DMS53 treated with DMSO at 0.1 percent for 48 hours (cell line): ENCODE results near the gene MED31.
"Not testable (repeated sequence)": the region's sequence is repeated elsewhere in the genome, so short reads cannot be mapped to it uniquely, and the experiment has no call there.

Source experiments
- DNase-seq: peaks from one replicate; lab custom pipeline; 2025; ENCODE audit not compliant: unreplicated experiment; lab: John Stamatoyannopoulos, UW

MED31 gene

DNA sequence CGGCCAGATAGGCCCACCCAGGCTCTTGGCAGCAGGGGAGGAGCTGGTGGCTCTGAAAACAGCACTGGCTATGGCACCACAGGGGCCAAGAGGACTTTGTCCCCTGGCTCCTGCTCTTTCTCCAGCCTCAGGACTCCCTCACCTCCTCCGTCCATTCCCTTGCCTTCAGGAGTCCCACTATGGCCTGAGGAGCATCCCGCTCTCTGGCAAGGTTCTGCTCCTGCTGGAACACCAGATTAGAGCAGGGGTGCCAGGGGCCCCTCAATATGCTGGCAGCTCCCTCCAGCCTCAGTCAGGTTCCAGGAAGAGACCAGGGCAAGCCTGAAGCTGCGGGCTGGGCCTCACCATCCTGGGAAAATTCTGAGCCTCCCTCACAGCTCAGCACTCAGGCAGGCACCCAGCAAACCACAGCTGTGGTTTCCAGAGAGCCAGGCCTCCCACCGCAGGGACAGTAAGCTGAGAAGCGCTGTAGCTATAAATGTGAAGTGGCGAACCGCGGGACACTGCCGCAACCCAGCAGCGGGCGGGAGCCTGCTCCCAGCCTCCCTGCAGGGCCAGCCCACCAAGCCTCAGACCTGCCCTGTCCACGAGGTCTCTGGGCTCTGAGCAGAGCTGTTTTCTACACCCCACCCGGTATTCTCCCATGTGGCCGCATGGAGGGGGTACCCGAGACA lies 25.9 kb upstream of the MED31 start:
- no peak for DNase-seq

DNA sequence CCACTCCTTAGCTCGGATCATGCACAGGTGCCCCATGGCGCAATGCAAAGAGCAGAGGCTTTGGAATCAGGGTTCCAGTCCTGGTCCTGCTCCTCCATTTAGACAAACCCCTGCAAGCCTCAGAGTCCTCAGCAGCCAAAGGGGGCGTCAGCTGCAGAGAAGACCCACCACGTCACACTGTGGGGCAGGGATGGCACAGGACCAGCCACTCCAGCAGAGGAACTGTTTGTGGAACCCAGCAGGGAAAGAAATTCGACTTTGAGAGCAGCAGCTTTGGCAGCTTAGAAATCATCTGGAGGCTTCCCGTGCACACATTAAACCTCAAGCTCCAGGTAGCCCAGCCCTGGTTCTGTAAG lies 25.4 kb upstream of the MED31 start:
- DNase-seq: no peak

DNA sequence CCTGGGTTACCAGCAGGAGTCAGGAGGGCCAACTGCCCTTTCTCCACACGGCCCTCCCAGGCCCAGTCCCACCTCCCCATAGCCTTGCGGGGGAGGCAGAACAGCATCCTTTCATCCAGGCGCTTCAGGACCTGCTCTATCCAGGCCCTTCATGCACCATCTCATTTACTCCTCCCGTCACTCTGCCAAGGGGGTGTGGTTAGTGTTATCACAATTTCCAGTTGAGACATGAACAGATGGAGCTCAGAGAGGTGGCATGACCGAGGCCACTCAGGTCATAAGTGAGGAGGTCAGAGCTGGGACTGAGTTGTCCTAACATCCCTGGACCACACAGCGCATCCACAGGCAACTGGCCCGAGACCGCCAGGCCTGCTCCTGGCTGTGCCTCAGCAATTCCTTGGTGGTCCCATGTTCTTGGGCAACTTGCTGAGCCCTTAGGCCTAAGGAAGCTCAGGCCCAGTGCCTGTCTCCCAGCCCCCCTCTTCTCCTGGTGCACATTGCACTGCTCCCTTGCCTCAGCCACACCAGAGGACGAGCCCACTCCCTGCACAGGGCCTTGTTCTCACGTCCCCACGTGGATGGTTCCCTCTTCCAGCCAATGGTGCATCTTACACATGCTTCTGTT lies 23.9 kb upstream of the MED31 start:
- DNase-seq: no peak

DNA sequence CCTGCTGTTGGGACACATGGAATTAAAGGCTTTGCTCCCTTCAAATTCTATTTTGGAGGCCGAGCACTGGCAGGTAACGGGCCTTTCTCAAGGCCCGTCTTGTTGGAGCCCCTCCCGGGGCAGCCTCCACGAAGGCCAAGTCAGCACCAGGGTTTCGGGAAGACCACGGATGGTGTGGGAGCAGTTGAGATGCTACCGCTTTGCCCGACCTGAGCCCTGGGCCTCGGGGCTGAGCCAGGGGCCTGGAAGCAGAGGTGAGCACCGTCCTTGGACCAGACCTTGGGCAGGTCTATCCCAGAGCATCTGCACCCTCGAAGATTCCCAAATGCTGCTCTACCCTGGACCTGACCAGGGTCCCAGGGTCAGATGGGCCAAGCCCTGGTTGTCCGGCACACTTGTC lies 23.2 kb upstream of the MED31 start:
- DNase-seq: no peak

DNA sequence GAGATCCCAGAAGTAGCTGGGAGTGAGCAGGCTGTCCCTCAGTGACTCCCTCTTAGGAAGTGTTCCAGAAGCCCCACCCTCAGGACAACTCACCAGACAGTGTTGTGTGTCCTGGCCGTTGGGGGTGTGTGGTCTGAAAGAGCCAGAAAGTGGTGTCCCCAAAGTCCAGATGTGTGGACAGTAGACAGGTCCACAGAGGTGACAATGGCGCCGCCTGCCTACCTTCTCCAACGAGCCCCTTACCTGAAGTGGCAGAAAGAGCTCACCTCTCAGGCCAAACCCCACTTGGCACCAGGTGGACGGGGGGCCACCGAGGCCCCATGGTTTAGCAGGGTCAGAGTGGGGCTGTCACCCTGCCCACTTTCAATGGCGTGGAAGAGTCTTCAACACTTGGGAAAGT lies 20.0 kb upstream of the MED31 start:
- DNase-seq: no peak

DNA sequence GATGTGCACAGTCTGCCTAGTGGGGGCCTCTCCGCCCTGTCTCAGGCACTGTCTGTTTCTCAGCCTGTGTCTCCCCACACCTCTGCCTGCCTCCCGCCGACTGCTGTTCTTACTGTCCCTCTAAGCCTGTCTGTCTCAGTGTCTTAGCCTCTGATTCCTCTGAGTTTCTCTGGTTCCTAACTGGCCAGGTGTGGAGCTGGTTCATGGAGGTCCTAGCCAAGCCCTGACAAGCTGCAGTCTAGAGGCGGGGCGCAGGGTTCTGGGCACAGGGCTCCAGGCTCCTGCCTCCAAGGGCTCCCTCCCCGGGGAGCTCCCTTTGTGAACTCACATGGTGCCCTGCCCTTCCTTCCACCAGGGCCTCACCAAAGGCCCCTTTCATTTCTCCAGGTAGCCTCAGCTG lies 19.6 kb upstream of the MED31 start:
- DNase-seq: no peak

DNA sequence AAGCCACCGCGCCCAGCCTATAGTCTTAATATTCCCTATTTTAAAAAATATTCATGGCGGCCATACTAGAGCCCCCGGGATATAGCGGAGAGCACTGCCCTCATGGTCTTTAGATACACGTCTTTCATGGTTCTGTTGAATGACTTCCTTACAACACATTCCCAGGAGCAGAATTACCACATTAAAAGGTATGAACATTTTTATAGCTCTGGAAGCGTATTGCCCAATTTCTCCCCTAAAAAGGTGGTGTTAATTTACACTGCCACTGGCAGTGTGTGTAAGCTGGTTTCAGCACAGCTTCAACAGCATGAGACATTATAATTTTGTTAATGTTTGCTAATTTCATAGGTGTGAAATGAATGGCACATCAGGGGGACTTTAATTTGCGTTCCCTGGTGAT lies 19.2 kb upstream of the MED31 start:
- DNase-seq: no peak

DNA sequence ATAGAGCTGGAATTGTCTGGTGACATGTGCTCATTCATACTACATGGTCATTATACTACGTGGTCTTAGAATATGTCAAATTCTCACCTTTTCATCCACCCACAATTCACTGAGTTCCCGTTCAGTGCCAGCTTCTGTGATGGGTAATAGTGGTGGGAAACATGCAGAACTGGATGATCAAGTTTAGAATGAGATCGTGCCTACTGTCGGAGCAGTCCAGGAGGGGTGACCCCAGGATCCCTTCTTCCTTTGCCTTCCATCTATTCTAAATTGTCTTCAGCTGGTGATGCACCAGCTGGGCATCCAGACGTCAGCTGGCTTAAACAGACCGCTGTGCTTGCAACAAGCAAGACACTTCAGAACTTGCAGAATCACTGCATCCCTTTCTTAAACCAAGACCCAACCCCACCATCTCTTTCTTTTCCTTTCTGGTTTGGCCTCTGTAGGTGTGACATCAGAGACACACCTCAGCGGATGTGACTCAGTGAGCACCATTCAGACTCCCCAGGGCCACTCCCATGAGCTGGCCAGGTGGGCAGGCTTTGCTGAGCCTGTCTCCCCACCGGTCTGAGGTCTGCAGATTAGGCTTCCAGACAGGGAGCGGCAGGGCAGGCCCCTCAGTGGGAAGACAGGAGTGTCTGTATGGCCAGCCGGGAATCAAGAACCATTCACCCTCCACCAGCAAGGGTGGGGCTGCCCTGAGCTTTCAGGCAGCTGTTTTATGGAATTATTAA lies 18.2 kb upstream of the MED31 start:
- no peak for DNase-seq

DNA sequence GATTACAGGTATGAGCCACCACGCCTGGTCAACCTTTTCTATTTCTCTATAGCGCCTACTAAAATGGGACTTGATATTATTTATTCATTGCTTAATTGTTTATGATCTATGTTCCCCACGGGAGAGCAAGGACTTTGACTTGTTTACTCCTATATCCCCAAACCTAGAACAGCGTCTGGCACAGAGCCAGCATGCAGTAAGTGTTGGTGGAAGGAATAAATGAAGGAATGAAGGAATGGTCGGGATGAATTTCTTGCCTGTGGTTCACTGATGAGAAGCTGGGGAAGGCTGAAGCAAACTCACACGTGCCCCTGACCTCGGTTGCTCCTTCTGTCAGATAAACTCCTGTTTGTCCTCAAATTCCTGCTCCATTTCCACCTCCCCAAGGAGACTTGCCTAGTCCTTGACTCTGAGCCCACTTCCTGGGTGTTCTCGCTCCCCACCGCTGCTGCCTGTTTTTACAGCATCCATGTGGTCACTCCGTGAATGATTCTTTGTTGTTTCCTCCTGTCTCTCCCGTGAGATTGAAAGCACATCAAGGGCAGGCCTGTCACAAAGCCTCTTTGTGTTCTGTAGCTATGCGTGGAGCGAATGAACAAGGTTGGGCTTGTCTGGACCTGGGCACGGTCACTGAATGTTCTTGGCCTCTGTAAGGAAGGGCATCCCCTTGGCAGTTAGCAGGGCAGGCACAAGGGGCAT lies 17.5 kb upstream of the MED31 start:
- no peak for DNase-seq

DNA sequence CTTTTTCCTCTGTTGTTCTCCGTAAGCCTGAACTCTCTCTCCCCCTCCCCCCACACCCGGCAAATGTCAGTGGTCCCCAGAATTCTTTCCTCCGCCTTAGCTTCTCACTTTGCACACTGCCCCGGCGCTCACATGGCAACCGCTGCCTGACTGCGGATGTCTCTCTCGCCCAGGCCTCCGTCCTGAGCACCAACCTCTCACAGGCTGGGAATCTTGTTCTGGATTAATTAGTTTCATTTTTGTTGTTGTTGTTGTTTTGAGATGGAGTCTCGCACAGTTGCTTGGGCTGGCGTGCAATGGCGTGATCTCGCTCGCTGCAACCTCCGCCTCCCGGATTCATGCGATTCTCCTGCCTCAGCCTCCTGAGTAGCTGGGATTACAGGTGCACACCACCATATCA lies 16.8 kb upstream of the MED31 start:
- DNase-seq: no peak

DNA sequence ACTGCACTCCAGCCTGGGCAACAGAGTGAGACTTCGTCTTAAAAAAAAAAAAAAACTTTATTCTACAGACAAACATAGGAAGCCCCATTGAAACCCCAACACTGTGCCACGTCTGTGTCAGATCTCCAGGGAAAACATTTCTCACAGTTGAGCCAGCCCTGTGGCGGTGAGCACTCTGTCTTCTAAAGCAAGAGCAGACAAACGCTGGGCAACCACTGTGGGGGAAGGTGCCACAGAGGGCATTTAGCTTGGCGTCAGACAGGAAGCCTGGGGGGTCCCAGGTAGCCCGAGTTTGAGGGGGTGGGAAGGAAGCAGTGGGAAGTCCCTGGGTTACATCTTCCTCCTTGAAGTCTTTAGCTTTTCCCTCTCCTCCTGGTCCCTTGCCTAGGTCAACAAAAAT lies 16.1 kb upstream of the MED31 start:
- DNase-seq: no peak

DNA sequence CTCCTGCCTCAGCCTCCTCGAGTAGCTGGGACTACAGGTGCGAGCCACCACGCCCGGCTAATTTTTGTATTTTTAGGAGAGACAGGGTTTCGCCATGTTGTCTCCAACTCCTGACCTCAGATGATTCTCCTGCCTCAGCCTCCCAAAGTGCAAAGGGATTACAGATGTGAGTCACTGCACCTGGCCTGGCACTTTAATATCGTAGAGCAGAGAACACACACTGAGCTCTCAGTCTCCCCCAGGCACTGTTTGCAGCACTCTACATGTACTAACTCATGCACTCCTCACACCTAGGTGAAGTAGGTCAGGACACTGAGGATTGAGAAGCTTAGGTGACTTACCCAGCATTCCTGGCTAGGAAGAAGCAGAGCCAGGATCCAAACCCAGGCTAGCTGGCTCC lies 15.2 kb upstream of the MED31 start:
- no peak for DNase-seq

DNA sequence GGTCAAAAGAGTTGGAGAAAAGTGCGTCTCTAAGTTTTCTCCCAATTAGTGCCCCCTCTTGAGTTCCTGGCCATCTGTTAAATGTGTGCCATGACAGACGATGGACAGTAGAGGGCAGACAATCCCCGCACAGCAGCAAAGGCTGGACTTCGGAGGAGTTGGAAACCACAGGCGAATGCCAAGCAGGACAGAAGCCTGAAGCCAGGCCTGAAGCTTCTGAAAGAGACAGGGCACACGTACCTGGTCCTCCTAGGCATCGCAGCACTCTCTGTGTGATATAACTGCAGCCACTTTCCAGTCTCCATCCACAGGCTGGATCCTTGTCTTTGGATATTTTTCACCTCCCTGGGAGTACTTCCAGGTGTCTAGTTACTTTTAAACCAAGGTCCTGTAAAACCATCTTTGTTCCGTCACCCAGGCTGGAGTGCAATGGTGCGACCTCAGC lies 14.7 kb upstream of the MED31 start:
- DNase-seq: peak; percentile 69

DNA sequence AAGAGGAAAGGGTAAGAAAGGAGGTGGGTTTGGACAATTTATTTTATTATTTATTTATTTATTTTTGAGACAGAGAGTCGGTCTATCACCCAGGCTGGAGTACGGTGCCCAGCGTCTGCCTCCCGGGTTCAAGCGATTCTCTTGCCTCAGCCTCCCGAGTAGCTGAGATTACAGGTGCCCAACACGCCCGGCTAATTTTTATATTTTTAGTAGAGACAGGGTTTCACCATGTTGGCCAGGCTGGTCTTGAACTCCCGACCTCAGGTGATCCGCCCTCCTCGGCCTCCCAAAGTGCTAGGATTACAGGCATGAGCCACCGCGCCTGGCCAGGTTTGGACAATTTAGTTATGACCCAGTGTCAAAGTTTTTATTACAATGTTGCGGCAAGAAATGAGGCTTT lies 11.8 kb upstream of the MED31 start:
- not testable (repeated sequence) for DNase-seq

DNA sequence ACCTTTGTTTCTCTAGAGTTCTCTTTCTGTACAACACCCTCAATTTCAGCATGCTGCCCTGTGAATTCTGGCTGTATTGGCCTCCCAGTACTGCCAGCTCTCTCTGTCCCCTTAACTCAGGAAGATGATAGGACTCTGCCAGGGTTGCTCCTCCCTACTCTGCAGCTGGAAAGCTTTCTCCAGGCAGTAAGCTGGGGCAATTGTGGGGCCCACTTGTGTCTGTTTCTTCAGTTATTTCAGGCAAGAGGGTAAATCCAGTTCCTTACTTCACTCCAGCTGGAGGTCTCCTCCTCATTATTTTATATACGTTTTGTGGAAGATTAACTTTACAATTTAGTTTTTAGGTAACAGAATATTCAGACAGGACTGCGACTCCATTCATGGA lies 10.1 kb upstream of the MED31 start:
- no peak for DNase-seq

DNA sequence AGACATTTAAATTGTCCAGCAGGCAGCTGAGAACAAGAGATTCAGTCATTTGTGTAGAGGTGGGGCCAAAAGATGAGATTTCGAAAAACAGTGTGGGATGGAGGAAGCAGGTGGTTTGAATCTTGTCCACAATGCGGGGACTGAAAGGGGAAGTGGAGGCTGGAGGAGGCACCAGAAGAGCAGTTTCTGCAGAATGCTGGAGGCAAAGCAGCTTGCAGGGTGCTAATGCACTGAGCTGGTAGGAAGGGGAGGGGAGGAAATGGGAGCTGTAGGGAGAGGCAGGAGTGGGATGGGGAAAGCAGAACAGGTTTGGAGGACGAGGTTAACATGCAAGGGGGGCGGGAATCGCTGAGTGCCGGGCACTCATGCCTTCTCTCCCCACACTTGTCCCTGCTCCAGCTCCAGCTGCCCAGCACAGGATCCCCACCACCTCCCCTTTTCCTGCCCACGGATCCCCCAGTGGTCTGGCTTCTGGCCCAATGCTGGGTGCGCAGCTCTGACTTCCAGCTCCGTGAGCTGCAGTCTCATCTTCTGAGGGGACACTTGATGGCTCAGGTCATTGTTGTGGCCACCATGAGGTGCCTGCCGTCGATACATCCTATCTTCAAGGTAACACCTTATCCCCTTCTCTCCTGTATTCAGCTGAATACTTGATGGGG lies 9.5 kb upstream of the MED31 start:
- DNase-seq: no peak

DNA sequence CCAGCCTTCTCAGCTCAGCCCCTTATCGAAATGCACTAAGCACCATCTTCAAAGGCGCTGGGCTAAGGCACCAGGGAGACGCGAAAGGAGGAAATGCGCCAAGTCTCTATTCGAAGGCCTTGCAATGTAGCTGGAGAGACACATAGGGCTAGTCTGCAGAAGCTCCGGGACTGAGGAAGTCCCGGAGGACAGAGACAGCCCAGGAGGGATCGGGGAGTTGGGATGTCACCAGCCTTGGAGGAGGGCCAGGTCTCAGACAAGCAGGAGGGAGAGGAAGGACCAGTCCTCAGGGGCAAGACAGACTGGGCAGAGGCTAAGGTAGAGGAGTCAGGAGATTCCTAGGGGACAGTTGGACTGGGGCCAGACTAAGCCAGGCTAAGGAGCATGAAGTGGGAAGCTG lies 8.7 kb upstream of the MED31 start:
- DNase-seq: no peak

DNA sequence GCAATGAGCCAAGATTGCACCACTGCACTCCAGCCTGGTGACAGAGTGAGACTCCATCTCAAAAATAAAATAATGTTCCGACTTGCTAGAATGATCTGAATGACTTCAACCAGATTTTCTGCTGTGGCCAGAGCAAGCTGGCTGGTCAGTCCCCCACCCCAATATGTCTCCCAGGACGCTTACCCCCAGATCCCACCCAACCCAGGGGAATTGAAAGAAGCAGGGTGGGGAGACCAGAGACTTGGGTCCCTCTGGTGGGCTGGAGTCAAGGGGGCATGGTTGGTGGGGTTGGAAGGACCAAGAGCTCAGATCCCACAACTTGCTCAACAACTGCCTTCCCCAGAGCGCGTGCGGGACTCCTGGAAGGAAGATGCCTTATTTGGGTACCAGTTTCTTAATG lies 7.0 kb upstream of the MED31 start:
- not testable (repeated sequence) for DNase-seq

DNA sequence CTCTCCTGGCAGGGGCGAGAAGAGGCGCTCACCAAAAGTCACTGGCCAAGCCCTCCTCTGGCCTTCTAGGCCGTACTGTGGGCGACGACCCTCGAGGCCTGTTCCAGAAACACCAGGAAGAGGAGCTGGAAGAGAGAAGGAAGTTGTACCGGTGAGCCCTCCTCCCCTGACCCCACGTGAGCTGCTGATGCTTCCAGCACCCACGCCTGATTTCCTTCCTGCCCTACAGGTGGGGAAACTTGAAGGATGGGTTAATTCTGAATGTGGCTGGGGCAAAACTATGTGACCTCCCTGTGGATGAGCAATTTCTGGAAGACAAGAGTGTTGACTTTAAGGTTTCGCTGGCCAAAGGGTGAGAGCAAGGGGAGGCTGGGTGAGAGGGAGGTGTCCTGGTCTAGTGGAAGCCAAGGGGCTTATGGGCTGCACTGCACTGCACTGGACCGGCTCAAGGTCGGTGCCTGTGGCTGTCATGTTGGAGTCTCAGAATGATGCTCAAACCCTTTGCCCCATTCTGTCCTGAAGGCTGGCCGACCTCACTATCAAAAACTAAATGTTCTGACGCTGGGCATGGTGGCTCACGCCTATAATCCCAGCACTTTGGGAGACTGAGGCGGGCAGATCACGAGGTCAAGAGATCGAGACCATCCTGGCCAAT lies 6.4 kb upstream of the MED31 start:
- DNase-seq: no peak

DNA sequence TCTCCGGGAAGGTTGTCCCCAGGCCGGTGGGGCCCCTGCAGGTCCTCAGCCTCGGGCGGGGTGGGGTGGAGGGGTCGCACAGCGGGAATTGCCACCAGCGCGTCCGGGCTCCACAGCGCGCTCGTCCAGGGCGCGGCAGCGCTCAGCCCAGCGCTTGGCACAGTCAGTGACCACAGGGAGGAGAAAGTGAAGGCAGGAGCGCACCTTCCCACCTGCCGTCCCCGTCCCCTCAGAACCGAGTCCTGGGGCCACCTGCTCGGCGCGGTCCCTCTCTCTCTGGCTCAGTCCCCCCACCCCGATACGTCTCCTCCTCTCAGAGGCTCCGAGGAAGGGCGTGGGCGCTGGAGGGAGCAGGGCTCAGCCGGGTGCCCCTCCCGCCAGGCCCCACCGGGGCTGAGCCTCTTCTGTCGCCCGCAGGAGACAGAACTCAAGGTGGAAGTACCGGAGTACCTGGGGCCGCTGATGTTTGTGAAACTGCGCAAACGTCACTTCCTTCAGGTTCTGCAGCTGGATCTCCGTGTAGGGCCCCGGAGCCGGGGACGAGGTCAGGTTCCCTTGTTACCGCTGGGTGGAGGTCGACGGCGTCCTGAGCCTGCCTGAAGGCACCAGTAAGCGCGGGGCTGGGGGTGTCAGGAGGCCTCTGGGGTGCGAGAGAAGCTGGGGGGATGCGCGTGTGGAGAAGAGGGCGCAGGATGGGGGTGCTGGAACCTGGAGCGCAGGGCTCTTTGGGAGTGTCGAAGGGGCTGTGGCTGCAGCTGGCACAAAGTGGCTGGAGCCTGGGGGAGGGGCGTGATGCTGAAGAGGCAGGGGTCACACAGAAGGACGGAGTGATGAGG lies 5.6 kb upstream of the MED31 start:
- peak; percentile 30 for DNase-seq
